GM18502 (cell line): ENCODE results near the gene CHST7.
A peak's percentile ranks its signal among the peaks of the same experiment; 100 is the strongest.

Experiments
- ATAC-seq: cut with Tn5 transposase; IDR thresholded peaks from one replicate; pipeline ENCODE4 v1.9.1; 2021; ENCODE audit warnings: mild to moderate bottlenecking; ENCODE audit not compliant: unreplicated experiment, poor library complexity

CHST7 gene

DNA sequence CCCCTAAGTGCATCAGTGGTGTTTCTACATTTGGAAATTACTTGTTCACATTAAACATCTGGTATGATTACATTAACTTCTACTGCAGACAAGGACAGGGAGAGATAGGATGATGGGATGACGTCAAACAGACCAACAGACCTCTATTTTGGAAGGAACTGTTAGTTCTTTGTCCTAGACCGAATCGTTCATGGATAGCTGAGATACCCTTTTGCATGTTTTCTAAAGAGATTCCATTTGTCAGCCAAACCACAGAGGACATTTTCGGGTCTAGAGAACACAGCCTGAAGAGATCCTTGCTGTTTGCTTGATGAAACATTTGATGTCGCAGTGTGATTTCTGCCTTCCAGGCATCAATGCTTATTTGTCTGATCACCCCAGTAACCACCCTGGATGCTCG lies 27.7 kb downstream of the CHST7 start:
- no peak for ATAC-seq

DNA sequence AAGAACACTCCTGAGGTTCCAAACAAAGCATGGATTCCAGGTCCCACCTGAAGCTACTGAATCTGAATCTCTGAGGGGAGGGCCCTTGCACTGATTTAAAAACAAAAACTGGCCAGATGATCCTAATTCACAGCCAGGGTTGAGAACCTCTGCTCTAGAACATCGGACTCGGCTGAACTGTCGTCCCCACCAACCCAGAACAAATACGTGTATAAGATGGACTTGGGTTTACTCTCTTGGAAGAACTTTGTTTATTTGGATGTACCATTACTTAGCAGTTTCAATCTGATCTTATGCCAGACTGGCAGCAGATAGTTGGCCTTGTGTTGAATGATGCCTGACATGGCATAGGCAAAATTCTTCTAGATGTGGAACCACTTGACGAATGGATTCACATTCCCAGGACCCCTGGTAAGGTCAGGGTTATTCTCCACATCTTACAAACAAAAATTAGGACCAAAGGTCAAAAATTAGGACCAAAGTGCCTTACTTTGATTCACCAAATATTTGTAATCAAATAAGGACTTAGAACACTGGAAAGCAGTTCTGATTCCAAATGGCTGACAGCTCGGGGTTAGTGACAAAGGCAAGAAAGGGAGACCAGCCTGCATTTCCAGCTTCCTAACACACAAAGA lies 29.0 kb downstream of the CHST7 start:
- ATAC-seq: no peak

DNA sequence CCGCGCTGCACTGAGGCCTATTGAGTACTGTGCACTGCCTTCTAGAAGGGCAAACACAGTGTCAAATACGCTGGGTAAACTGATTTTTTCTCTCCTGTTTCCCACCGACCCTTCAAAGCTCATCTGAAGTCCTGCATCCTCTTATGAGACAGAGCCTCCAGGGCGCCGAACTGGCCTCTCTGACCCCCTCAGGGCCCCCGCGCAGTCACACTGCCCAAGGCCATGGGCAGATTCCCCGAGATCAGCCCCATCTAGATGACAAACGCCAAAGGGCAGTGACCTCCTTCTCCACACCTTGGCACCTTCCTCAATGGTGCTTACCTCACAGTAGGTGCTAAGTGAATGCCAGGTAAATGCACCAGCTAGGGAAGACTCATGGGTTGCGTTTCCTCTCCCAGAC lies 34.4 kb downstream of the CHST7 start:
- no peak for ATAC-seq

DNA sequence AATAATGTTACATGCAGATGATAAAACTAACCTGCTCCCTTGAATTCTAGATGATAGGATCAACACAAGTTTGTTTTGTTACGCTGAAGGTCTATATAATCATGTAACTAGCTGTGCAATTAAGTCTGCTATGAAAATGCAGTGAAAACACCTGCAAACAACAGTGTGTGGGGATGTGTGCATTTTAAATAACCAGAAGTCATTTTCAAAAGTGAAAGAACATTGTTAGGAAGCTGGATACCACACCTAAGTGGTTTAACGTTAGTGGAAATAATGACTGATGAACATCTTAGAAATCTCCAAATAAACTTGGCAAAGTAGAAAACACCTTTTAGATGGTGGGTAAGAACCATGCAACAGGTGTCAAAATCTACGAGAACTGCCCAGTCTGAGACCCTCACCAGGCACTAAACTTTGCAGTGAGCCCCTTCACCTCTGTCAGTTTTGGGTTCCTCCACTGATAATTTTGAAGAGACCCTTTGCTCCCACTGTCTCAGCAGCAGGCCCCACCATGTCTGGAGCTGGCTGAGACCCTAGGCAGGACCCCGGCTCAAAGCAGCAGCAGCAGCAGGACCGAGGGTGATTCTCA lies 36.6 kb downstream of the CHST7 start:
- ATAC-seq: no peak

DNA sequence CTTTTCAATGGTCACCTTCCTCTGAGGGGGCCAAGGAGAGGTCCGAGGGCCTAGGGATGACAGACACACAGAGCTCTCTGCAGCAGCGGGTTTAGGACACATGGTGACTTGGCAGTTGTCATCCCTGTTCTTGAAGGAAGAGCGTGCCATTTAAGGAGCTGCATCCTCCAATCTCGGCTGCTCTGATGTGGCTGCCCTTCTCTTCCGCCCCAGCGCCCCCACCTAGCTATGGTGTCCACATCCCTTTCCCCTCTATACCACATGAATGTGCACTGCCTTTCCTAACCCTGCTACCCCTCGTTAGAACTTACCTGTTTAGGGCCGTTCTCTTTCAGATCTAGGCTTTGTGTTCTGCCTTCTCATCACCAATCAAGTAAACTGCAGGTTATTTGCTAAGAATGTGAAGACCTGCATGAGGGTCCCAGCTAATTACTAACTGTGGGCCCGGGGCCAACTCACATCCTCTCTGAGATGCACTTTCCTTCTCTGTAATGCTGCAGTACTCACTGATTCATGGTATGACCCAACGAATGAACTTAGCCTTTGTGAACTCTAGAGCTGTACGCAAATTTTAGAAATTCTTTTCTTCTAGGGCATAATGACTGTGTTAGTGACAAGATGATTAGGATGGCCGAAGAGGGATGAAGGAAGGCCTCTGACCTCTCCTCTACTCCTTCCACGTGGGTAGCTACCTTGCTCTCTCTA lies 38.2 kb downstream of the CHST7 start:
- ATAC-seq: no peak

DNA sequence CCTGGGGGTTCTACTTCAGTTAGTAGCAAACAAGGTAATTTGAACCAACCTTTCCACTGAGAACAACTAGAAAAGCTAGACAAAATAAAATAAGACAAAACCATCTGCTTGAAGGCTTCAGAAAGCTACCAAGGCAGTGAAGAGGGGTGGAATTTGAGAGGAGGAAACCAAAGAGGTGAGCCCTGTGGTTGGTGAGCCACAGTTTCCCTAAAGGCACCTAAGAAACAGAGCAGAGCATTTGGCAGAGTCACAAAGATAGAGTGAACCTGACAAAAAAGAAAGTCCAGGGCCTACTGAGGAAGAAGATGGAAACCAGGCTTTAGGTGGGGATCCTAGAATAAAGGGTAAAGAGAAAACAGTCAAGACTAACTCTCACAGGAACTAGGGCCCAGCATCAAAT lies 44.3 kb downstream of the CHST7 start:
- ATAC-seq: no peak

DNA sequence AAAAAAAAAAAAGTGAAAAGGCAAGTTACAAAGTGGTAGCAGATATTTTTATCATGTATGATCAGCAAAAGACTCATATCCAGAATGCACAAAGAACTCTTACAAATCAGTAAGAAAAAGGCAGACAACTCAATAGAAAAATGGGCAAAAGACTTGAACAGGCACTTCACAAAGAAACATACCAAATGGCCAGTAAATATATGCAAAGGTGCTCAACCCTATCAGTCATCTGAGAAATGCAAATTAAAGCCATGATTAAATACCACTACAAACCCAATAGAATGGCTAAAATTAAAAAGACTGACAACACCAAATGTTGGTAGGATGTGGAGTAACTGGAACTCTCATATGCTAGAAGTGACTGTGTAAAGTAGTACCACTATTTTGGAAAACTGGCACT lies 45.4 kb downstream of the CHST7 start:
- no peak for ATAC-seq

DNA sequence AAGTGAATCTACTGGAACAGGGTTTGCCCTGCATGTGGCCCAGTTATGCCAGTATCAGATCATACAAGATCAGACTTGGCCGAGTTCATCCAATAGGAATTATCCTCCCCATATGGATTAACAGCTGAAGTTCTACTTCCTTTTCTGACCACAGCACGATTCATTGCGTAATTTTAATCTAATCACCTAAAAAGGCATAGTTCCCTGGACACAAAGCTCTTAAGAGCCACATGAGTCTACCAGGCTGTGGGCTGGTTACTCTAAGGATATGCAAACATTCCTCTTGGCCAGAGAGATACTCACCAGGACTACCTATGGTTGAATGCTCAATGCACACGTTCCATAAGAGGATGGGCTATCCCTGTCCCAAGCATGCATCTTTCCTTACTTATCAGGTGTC lies 46.9 kb downstream of the CHST7 start:
- ATAC-seq: no peak

DNA sequence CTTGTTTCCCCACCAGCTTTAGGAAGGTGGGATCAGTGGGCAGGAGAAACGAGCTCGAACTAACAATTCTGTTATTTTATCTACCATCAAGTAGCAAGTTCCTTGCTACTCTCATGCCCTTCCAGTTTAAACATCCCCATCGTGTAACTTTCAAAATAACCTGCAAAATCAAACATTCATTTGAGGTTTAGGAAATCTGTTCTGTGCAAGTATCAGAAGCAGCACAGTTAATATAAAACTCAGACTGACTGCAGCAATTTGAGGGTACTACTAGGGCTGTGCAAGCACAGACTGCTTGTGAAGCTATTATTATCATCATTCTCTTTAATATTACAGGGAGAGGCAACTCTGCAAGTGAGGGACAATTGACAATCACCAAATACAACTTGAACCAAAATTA lies 48.0 kb downstream of the CHST7 start:
- ATAC-seq: no peak

DNA sequence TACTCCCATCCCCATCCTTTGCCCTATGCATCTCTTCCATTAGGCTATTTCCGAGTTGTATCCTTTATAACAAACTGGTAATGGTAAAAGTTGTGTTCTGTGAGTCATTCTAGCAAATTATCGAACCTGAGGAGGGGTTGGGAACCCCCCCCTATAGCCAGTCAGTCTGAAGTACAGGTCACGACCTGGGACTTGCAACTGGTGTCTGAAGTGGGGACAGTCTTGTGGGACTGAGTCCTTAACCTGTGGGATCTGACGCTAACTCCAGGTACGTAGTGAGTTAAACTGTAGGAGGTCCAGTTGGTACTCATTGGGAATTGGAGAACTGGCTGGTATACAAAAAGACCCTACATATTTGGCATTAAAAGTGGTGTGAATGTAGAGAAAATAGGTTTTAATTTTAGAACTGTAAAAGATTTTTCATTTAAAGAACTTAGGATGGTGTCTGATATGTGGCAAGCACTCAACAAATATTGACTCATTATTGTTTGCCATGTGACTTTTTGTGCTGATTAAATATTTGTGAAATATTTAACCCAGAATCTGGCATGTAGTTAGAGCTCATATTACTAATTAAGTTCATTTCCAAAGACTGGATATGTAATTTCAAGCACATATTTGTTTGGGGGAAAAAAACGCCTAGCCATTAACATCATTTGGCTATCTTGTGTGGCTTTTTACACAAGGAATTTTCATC lies 50.7 kb downstream of the CHST7 start:
- no peak for ATAC-seq

DNA sequence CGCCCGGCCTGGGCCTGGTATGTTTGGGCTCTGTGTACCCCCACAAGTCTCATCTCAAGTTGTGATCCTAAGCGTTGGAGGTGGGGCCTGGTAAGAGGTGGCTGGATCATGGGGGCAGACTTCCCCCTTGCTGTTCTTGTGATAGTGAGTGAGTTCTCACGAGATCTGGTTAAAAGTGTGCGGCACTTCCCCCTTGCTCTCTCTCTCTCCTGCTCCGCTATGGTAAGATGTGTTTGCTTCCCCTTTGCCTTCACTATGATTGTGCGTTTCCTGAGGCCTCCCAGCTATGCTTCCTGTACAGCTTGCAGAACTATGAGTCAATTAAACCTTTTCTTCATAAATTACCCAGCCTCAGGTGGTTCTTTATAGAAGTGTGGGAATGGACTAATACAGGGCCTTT lies 53.0 kb downstream of the CHST7 start:
- peak; percentile 23 for ATAC-seq

DNA sequence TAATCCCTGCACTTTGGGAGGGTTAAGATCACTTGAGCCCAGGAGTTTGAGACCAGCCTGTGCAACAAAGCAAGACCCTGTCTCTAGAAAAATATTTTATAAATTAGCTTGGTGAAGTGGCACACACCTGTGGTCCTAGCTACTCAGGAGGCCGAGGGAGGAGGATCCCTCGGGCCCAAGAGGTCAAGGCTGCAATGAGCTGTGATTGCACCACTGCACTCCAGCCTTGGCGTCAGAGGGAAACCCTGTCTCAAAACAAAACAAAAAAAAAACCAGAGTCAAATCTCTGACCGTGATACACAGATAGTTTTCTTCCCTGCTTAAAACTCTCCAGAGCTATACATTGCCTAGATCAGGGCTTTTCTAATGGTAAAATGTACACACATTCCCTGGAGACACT lies 53.5 kb downstream of the CHST7 start:
- ATAC-seq: no peak

DNA sequence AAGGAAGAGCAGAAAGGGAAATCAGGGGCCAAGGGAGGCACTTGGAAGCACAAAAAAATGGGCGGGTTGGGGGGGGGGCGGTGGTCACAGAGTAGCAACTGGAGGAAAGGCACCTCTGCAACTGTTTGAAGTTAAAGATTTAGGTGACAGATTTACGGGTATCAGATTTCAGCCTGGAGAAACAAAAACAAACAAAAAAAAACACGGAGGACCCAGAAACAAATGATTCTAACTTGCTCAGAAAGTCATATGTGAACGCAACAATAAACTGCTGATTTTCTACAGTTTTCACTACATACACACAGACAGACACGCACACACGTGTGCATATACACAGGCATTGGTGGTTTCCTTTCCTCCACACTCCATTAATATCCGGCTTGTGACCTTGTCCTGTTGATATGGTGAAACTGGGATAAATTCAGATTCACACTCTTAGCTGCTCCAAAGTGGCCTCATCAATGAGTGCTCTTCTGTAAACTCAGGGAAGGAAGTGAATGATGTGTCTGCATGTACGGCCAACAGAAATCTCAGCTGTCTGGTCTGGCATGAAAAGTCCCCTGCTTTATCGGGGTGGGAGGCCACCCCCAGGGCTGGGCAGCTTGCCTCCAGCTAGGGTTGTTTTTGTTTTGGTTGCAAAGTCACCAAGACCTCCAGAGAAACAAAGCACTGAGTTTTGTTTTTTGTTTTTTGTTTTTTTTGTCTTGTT lies 54.3 kb downstream of the CHST7 start:
- ATAC-seq: no peak

DNA sequence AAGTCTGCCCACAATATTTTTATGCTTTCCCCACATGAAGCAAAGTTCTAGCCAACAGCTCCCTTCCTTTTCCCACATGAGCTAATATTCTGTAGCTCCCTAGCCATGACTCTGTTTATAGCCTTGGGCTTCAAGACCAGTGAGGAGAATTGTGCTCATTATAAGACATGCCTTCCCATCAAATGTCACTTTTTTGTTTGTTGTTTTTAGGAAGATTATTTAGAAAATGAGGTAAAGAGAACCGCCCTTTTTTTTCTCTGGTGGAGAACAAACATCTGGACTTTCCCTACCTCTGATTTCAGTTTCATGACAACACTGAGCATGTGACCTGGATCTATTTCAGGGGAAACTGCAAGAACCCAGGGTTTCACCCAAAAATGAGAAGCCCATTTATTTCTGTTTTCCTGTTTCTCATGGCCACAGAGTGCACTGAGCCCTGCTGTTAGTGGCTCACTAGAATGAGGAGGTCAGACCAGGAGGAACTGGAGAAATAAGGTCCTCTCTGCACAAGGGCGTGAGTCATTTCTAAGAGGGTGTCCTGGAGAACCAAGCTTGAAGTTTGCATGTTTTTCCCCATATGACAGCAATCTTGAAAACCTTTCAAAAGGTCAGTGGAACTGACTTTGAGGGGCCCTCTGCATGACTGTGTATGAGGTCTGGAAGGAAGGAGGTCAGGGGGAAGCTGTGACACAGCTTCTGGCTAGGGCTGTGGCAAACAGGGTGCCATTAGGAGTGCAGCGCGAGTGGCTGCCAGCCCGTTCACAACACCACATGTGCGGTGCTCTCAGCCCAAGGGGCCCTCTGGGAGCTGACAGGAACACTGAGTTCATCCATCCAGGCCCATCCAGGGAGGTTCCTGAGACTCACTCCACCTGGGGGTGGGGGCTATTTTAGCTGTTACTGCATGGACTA lies 55.2 kb downstream of the CHST7 start:
- ATAC-seq: peak; percentile 93

DNA sequence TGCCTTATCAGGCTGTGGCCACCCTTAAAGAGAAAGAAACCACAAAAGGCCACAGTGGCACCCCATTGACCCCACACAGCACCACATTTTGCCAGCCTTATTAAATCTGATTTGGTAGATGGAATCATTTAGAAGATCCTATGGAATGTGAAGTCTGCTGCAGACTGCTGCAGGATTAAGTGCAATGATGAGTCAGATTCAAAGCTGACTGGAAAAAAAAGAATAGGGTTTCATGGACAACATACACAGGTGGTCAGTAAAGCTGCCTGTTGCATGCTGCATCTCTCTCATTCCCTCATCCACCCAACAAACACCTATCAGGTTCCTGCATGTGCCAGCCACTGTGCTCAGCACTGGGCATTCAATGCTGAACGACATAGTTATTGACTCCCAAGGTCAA lies 56.6 kb downstream of the CHST7 start:
- no peak for ATAC-seq

DNA sequence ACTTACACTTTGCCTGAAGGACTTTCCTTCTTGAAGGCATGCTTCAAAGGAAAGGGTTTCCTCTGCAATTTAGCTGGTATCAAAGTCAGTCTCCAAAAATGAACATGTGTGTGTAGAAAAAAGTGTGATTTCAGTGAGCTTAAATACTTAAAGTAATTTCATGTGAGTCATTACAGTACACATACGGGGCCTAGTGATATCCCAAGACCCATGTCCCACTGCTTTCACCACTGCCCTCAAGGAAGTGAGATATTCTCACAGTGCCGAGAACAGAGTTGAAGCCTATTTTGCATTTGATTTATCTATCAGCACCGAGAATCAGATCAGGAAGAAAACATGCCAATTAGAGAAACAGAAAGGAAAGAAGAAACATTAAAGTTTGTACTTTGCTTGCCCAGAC lies 61.0 kb downstream of the CHST7 start:
- ATAC-seq: peak; percentile 57

DNA sequence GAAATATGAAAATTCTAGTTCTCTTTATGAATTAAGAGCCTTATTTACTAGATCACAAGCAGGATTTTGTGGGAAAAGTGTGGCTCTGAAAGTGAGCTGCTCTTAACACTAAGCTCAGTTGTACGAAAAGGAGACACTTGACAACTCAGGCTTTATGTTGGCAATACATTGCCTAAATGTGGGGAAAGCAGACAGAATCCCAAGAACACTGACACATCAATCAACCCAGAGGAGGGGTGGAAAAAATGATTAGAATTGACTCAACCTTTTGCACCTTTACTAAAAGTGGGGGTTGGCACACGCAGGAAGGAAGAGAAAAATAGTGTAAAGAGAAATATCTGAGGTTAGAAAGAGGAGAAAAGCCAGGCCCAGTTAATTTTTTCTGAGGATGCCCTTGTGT lies 61.6 kb downstream of the CHST7 start:
- no peak for ATAC-seq

DNA sequence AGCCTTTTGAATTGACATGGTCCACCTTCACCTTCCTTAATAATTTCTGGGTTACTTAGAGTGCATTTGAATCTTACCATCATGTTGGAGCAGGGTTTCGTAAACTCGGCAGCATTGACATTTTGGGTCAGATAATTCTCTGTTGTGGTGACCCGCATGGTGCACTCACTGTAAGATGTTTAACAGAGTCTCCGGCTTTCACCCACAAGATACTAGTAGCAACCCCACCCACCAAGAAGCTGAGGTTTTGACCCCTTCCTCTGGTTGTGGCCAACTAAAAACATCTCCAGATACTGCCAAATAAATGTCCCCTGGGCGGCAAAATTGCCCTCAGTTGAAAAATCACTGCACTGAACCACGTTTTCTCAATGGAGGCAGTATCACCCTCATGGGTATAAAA lies 62.7 kb downstream of the CHST7 start:
- ATAC-seq: no peak

DNA sequence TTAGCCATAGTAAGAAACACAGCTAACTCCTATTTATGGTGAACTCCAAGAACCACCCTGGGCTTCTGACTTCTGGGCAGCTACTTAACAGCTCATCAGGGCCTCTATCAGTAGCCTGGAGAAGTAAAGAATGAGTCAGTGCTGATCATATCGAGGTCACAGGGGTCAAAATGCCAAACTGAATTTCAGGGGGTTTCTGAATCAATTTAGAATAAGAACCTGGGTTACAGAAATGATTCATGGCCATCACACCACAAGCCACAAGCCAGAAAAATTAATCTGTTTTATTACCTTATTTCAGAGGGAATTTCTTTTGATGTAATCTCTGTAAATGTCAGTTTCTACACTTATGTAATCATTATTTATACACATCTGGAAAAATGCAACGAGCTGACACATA lies 64.4 kb downstream of the CHST7 start:
- peak; percentile 82 for ATAC-seq

DNA sequence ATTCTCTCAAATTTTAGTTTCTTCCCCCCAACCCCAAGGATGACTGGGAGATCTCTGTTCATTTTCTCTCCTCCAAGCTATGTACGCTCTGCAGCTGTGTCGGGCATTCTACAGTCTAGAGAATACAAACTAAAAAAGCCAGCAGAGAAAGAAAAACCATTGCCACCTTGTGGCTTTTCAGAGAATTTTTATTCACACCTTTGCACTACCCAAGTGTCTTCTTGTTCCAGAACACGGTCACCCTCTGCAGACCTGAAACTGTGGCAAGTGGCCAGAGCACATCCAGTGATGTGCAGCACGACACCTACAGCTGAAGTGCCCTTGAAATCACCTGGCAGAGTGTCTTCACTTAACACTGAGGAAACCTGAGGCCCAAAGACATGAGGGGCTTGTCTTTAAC lies 68.6 kb downstream of the CHST7 start:
- peak; percentile 37 for ATAC-seq
